ENCODE results near the gene TRMT2A. TPM values are rescaled to one million over a fixed set of nuclear protein-coding genes. Genes with fewer than 3 reads are reported as not detected.

The TRMT2A gene
- total and polyA plus RNA-seq, 2 donors from 2014 or later = 37.3 to 50.0 TPM

DNA sequence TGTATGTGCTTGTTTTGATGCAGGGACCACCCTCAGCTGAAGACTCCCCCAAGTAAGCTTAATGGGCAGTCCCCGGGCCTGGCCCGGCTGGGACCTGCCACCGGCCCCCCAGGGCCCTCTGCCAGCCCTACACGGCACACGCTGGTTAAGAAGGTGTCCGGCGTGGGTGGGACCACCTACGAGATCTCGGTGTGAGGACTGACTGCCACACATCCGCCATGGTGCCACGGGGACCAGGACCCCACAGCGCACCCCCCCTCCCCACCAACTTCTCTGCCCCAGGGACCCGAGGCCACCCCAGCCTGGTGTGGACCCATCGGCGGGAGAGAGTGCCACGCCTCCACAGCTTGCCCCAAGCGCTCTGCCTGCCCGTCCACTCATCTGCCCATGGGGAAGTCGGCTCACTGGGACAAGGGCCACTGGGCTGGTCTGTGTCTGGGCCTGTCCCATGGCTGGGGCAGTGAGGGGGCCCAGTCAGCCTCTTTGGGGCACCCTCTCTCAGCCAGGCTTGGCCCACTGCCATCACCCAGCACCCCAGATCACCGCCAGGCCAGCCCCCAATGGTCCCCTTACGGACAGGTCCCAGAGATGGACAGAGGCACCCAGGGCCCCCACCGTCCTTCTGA lies 28.3 kb upstream of the TRMT2A start:
- H3K9ac ChIP-seq (ENCODE audit: low read length in 3 of 3) = no peak overlapping the region
- no peaks in the 10 kb centered on the region for H3K36me3 ChIP-seq (ENCODE audit: control insufficient read depth in 2 of 3, insufficient read depth in 3 of 3, low read length in 3 of 3)
- intact Hi-C loops (cut with DNase I) = no loop called here
- no peak for FAIRE-seq
- H3K9me3 ChIP-seq (ENCODE audit: control insufficient read depth in 2 of 3, insufficient read depth in 1 of 3, low read length in 3 of 3) = no peaks in the 10 kb centered on the region
- H3K27ac ChIP-seq (ENCODE audit: low read depth in 2 of 2, low read length in 2 of 2) = no peak overlapping the region
- no peaks in the 10 kb centered on the region for H3K27me3 ChIP-seq (ENCODE audit: control insufficient read depth, insufficient read depth, low read length)
- H3K4me1 ChIP-seq (ENCODE audit: control insufficient read depth in 2 of 3, insufficient read depth in 2 of 3, low read depth in 1 of 3, low read length in 3 of 3) = no peaks in the 10 kb centered on the region
- DNase-seq = no peak
- TF ChIP-seq, protein P1, sequence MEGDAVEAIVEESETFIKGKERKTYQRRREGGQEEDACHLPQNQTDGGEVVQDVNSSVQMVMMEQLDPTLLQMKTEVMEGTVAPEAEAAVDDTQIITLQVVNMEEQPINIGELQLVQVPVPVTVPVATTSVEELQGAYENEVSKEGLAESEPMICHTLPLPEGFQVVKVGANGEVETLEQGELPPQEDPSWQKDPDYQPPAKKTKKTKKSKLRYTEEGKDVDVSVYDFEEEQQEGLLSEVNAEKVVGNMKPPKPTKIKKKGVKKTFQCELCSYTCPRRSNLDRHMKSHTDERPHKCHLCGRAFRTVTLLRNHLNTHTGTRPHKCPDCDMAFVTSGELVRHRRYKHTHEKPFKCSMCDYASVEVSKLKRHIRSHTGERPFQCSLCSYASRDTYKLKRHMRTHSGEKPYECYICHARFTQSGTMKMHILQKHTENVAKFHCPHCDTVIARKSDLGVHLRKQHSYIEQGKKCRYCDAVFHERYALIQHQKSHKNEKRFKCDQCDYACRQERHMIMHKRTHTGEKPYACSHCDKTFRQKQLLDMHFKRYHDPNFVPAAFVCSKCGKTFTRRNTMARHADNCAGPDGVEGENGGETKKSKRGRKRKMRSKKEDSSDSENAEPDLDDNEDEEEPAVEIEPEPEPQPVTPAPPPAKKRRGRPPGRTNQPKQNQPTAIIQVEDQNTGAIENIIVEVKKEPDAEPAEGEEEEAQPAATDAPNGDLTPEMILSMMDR (IDR thresholded peaks at IDR 0.05; ENCODE audit: borderline replicate concordance, extremely low read depth, insufficient read depth) = no peak
- H3K4me3 ChIP-seq (ENCODE audit: low read length in 3 of 3) = no peak overlapping the region

GRCh38 chr22:20143883-20144665 lies 27.0 kb upstream of the TRMT2A start:
- FAIRE-seq (no peak), DNase-seq (no peak)
- Histone ChIP-seq H3K4me1 (ENCODE audit: control insufficient read depth in 2 of 3, insufficient read depth in 2 of 3, low read depth in 1 of 3, low read length in 3 of 3) (no peaks in the 10 kb centered on the region), H3K27ac (ENCODE audit: low read depth in 2 of 2, low read length in 2 of 2) (no peak overlapping the region), H3K36me3 (ENCODE audit: control insufficient read depth in 2 of 3, insufficient read depth in 3 of 3, low read length in 3 of 3) (peaks cover 0 to 4% (median 0%) of the 10 kb centered on the region in 3 donors), H3K9me3 (ENCODE audit: control insufficient read depth in 2 of 3, insufficient read depth in 1 of 3, low read length in 3 of 3) (no peaks in the 10 kb centered on the region), H3K27me3 (ENCODE audit: control insufficient read depth, insufficient read depth, low read length) (no peaks in the 10 kb centered on the region), H3K4me3 (ENCODE audit: low read length in 3 of 3) (no peak overlapping the region), H3K9ac (ENCODE audit: low read length in 3 of 3) (no peak overlapping the region)
- TF ChIP-seq, protein P1 (IDR thresholded peaks at IDR 0.05; ENCODE audit: borderline replicate concordance, extremely low read depth, insufficient read depth) = no peak
- intact Hi-C loops (cut with DNase I) = no loop called here

GRCh38 chr22:20142711-20143621 lies 25.9 kb upstream of the TRMT2A start:
- TF ChIP-seq, protein P1 (IDR thresholded peaks at IDR 0.05; ENCODE audit: borderline replicate concordance, extremely low read depth, insufficient read depth) = no peak
- Histone ChIP-seq H3K9ac (ENCODE audit: low read length in 3 of 3) (no peak overlapping the region), H3K36me3 (ENCODE audit: control insufficient read depth in 2 of 3, insufficient read depth in 3 of 3, low read length in 3 of 3) (peaks cover 0 to 4% (median 0%) of the 10 kb centered on the region in 3 donors), H3K27ac (ENCODE audit: low read depth in 2 of 2, low read length in 2 of 2) (no peak overlapping the region), H3K4me1 (ENCODE audit: control insufficient read depth in 2 of 3, insufficient read depth in 2 of 3, low read depth in 1 of 3, low read length in 3 of 3) (peaks cover 0 to under 1% (median 0%) of the 10 kb centered on the region in 3 donors), H3K4me3 (ENCODE audit: low read length in 3 of 3) (no peak overlapping the region), H3K9me3 (ENCODE audit: control insufficient read depth in 2 of 3, insufficient read depth in 1 of 3, low read length in 3 of 3) (no peaks in the 10 kb centered on the region), H3K27me3 (ENCODE audit: control insufficient read depth, insufficient read depth, low read length) (no peaks in the 10 kb centered on the region)
- FAIRE-seq (no peak), DNase-seq (no peak)
- intact Hi-C loops (cut with DNase I) = no loop called here

Measured in kidney (tissue), 14 donors.